ENCODE measurements around the gene TLCD1. TPM values are rescaled to one million over a fixed set of nuclear protein-coding genes. Genes with fewer than 3 reads are reported as not detected.

Gene TLCD1
- total and polyA plus RNA-seq, 2 donors (not counting 3 experiments of a cell fraction or from before 2014, with no cell fraction given): 2.6 to 6.8 TPM

- Histone ChIP-seq H3K27ac (ENCODE audit: insufficient read depth, low read depth, low read length) (no peak overlapping the region), H3K4me1 (ENCODE audit: control insufficient read depth, extremely low read depth, insufficient read depth, low read length) (no peaks in the 10 kb centered on the region), H3K4me2 (ENCODE audit: insufficient read depth, low read length) (no peak overlapping the region), H4K20me1 (replicated peaks; ENCODE audit: control insufficient read depth, extremely low read depth, insufficient read depth, low read length) (no peaks in the 10 kb centered on the region), H3K4me3 (replicated peaks in 1 of 3; ENCODE audit: insufficient read depth in 1 of 3, low read depth in 1 of 3, low read length in 3 of 3) (no peak overlapping the region), H3K9me3 (replicated peaks; ENCODE audit: control insufficient read depth, insufficient read depth, low read length) (no peaks in the 10 kb centered on the region), H3K36me3 (ENCODE audit: control insufficient read depth in 2 of 2, extremely low read depth in 1 of 2, insufficient read depth in 2 of 2, low read length in 2 of 2) (peaks cover 15 to 54% of the 10 kb centered on the region in 2 experiments), H3K9ac (replicated peaks; ENCODE audit: extremely low read depth, insufficient read depth, low read length) (no peak overlapping the region), H3K79me2 (ENCODE audit: control insufficient read depth, insufficient read depth, low read length) (no peaks in the 10 kb centered on the region), H3K9me1 (replicated peaks; ENCODE audit: control insufficient read depth, extremely low read depth, insufficient read depth, low read length) (no peaks in the 10 kb centered on the region), H3K27me3 (ENCODE audit: control insufficient read depth in 2 of 2, insufficient read depth in 2 of 2, low read length in 2 of 2) (no peaks in the 10 kb centered on the region), H2AFZ (ENCODE audit: low read depth, low read length) (no peak overlapping the region)
- CTCF ChIA-PET: interaction anchor here (1.9 kb wide), 1 partner anchor 57 kb away, joined by 6 read pairs; no protein-coding TSS in a partner anchor
- POLR2A ChIA-PET: no interaction called here
- intact Hi-C loops (cut with micrococcal nuclease) (no loop called here), dilution Hi-C loops (cut with MboI; ENCODE audit: extremely low pct_ligation_motif_present, low sequenced_read_pairs) (no loop called here)
- TF ChIP-seq POLR2A (IDR thresholded peaks at IDR 0.05; ENCODE audit: low read depth, low read length): no peak
- no peak for TF ChIP-seq POLR2AphosphoS5 (IDR thresholded peaks at IDR 0.05; ENCODE audit: insufficient read depth, low read depth, low read length)
- TF ChIP-seq EZH2 (IDR thresholded peaks at IDR 0.05; ENCODE audit: borderline replicate concordance, low read depth, low read length, severe bottlenecking): no peak
- no peak for TF ChIP-seq GATA2 (IDR thresholded peaks at IDR 0.05; ENCODE audit: insufficient read depth, insufficient read length, low read depth, low read length)
- no peak for TF ChIP-seq CTCF (IDR thresholded peaks at IDR 0.05; ENCODE audit: extremely low read depth in 1 of 2, insufficient read depth in 1 of 2, low read depth in 1 of 2, low read length in 2 of 2)
- TF ChIP-seq, protein P1, sequence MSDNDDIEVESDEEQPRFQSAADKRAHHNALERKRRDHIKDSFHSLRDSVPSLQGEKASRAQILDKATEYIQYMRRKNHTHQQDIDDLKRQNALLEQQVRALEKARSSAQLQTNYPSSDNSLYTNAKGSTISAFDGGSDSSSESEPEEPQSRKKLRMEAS (IDR thresholded peaks at IDR 0.05; ENCODE audit: insufficient read depth, insufficient read length): no peak
- no peak for TF ChIP-seq MYC (IDR thresholded peaks at IDR 0.05; ENCODE audit: low read depth, low read length)
- TF ChIP-seq JUN (IDR thresholded peaks at IDR 0.05; ENCODE audit: borderline replicate concordance, insufficient read depth, insufficient read length, low read depth): no peak
- TF ChIP-seq FOS (IDR thresholded peaks at IDR 0.05; ENCODE audit: borderline replicate concordance, insufficient read depth, low read length): no peak
- BruUV-seq (replicated peaks): no TSS peak
- FAIRE-seq (no peak), DNase-seq (ENCODE audit: low read depth, low spot score) (no peak)
Measured at GRCh38 chr17:28703552-28704218, 22.3 kb downstream of the TLCD1 start.
